ENCODE measurements around the gene TRAPPC10. TPM values are rescaled to one million over a fixed set of nuclear protein-coding genes. Genes with fewer than 3 reads are reported as not detected.

Gene TRAPPC10
- total RNA-seq, 1 experiment from 2014 or later, result 39.3 TPM

DNA sequence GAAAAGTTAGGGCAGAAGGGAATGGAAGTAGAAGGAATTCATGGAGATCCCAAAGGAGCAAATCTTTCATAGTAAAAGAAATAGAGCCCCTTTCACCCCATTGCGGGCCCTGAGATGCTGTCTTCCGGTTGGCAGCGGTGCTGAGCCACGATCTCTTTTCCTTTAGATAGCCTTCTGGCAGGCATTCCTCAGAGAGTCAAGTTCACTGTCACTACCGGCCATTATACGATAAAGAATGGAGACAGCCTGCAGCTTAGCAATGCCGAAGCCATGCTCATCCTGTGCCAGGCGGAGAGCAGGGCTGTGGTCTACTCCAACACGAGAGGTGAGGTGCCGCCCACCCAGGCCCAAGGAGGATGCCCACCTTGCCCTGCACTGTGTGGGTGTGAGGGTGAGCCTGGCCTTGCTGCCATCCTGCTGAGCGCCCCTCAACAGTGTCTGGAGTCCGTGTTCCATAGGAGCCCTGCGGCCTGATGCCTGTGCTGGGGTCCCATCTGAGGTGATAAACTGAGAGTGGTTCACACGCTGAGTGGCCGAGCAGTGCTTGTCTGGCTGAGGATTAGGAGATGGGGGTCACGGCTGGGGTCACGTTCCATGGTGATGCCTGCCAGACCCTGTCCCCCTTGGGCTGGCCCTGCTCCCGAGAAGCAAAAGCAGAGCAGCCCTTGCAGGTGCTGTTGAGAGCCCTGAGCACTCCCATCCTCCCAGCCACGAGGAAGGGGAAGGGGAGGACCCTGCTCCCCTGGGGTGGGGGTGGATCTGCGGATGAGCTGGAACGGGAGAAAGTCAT lies 74.7 kb downstream of the TRAPPC10 start:
- no peak for DNase-seq (ENCODE audit: unreplicated experiment)
- intact Hi-C loops (cut with micrococcal nuclease), result no loop called here
- Mint-ChIP-seq H3K36me3 (ENCODE audit: insufficient read depth, unreplicated experiment) (peaks cover 82% of the 10 kb centered on the region), H3K27me3 (ENCODE audit: insufficient read depth, unreplicated experiment) (no peaks in the 10 kb centered on the region), H3K4me3 (ENCODE audit: unreplicated experiment) (no peak overlapping the region), H3K4me1 (ENCODE audit: insufficient read depth, unreplicated experiment) (no peaks in the 10 kb centered on the region), H3K9me3 (ENCODE audit: unreplicated experiment) (no peaks in the 10 kb centered on the region), H3K27ac (ENCODE audit: low read depth, unreplicated experiment) (no peak overlapping the region)
- TF ChIP-seq, protein P1, sequence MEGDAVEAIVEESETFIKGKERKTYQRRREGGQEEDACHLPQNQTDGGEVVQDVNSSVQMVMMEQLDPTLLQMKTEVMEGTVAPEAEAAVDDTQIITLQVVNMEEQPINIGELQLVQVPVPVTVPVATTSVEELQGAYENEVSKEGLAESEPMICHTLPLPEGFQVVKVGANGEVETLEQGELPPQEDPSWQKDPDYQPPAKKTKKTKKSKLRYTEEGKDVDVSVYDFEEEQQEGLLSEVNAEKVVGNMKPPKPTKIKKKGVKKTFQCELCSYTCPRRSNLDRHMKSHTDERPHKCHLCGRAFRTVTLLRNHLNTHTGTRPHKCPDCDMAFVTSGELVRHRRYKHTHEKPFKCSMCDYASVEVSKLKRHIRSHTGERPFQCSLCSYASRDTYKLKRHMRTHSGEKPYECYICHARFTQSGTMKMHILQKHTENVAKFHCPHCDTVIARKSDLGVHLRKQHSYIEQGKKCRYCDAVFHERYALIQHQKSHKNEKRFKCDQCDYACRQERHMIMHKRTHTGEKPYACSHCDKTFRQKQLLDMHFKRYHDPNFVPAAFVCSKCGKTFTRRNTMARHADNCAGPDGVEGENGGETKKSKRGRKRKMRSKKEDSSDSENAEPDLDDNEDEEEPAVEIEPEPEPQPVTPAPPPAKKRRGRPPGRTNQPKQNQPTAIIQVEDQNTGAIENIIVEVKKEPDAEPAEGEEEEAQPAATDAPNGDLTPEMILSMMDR (IDR thresholded peaks at IDR 0.05; ENCODE audit: unreplicated experiment), result no peak
- ChIA-PET POLR2A (no interaction called here), CTCF (no interaction called here)
- no TSS peak for BruUV-seq (replicated peaks)

GRCh38 chr21:44087426-44088400 lies 75.6 kb downstream of the TRAPPC10 start:
- TF ChIP-seq, protein P1 (IDR thresholded peaks at IDR 0.05; ENCODE audit: unreplicated experiment), result no peak
- H3K27ac Mint-ChIP-seq (ENCODE audit: low read depth, unreplicated experiment), result no peak overlapping the region
- DNase-seq (ENCODE audit: unreplicated experiment), result no peak
- BruUV-seq (replicated peaks), result no TSS peak
- peaks cover 74% of the 10 kb centered on the region for H3K36me3 Mint-ChIP-seq (ENCODE audit: insufficient read depth, unreplicated experiment)
- POLR2A ChIA-PET, result no interaction called here
- no peaks in the 10 kb centered on the region for H3K4me1 Mint-ChIP-seq (ENCODE audit: insufficient read depth, unreplicated experiment)
- H3K27me3 Mint-ChIP-seq (ENCODE audit: insufficient read depth, unreplicated experiment), result no peaks in the 10 kb centered on the region
- H3K9me3 Mint-ChIP-seq (ENCODE audit: unreplicated experiment), result no peaks in the 10 kb centered on the region
- no peak overlapping the region for H3K4me3 Mint-ChIP-seq (ENCODE audit: unreplicated experiment)
- intact Hi-C loops (cut with micrococcal nuclease), result no loop called here
- CTCF ChIA-PET, result no interaction called here

GRCh38 chr21:44088401-44088780 lies 76.3 kb downstream of the TRAPPC10 start:
- Mint-ChIP-seq H3K27ac (ENCODE audit: low read depth, unreplicated experiment) (no peak overlapping the region), H3K4me1 (ENCODE audit: insufficient read depth, unreplicated experiment) (no peaks in the 10 kb centered on the region), H3K4me3 (ENCODE audit: unreplicated experiment) (no peak overlapping the region), H3K36me3 (ENCODE audit: insufficient read depth, unreplicated experiment) (peaks cover 71% of the 10 kb centered on the region), H3K27me3 (ENCODE audit: insufficient read depth, unreplicated experiment) (no peaks in the 10 kb centered on the region), H3K9me3 (ENCODE audit: unreplicated experiment) (no peaks in the 10 kb centered on the region)
- ChIA-PET POLR2A (no interaction called here), CTCF (no interaction called here)
- intact Hi-C loops (cut with micrococcal nuclease), result no loop called here
- TF ChIP-seq, protein P1 (IDR thresholded peaks at IDR 0.05; ENCODE audit: unreplicated experiment), result no peak
- no TSS peak for BruUV-seq (replicated peaks)
- DNase-seq (ENCODE audit: unreplicated experiment), result no peak

All from MCF 10A (cell line).